HG03457 (cell line): ENCODE results near the gene KIF13A.
"Not testable (repeated sequence)": the region's sequence is repeated elsewhere in the genome, so short reads cannot be mapped to it uniquely, and the experiment has no call there.

Experiments
- ATAC-seq: cut with Tn5 transposase; IDR thresholded peaks from one replicate; pipeline ENCODE4 v1.9.1; 2021; ENCODE audit warnings: moderate number of reproducible peaks; ENCODE audit not compliant: unreplicated experiment

Gene KIF13A

DNA sequence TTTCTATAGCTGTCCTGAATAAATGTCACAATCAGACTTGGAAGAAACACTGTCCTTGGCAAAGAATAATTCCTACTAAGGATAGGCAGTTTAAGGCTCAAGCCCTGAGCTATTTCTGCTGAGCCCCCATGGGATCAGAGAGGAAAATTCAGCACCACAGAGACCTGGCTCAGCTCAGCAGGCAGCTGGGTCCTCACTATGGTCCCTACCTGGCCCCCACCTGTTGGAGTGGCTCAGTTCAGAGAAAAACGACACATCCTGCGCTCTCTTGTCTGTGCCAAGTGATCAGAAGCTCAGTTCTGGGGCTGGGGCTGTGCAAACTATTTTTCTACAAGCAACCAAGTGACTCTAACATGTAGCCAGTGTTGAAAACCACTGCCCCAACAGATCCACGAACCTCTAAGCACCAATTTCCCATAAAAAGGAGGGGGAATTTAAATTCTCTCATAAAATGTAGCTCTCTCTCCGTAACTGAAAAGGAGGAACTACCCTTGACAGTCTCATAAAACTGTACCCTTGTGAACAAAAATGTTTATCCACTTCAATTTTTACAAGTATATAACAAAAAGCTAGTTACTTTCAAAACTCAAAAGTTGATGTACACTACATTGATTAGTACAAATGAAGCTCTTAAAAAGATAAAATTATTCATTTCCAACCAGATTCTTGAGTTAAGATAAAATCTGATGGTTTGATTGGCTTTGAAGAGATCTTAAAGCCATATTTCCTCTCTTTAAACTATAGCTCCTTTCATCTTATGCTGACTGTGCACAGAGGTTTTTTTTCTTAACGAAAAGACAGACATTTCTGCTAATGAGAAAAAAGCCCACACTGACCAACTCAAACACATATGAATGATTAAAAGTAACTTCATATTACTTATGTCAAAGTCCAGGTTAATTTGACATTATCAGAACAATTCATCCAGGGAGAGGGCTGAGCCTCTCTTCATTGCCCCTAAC lies 52.0 kb downstream of the KIF13A start:
- ATAC-seq, result no peak

DNA sequence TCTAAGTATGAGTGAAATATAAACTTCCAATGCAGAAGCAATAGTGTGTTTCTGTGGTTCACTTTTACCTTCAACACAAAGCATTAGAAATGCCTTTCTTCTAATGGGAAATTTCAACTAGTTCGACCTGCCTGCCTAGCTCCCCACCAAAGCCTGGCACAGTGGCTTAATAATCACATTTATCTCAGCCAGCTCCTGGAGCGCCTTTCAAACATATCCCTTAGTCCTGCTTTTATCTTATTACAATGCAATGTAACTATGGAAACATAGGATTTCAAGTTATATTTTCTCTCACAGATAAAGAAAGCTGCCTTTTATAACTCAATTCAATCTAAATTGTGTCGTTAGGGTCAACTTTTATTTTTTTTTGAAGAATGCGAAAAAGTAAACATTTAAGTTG lies 53.7 kb downstream of the KIF13A start:
- ATAC-seq, result no peak

DNA sequence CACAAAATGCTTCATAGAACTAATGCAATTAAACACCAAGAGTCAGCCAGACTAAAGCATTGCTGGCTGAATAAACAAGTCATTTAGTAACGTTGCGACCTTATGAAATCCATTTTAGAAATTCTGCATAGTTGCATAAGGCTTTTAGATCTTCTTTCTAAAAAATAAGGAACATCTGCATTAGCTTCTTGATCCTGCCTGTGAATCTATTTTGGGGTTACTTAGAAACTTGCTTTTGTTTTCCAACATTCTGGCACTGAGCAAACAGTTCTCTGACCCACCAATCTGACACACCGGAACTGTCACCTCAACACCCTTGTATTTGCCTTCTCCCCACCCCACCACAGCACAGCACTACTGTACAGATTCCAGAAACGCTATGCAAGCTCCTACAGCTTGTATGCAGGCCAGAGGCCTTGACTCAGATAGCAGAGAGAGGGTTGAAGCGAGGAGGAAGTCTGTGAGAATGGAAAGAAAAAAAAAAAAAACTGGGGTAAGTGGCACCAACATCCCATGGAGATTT lies 55.0 kb downstream of the KIF13A start:
- no peak for ATAC-seq

DNA sequence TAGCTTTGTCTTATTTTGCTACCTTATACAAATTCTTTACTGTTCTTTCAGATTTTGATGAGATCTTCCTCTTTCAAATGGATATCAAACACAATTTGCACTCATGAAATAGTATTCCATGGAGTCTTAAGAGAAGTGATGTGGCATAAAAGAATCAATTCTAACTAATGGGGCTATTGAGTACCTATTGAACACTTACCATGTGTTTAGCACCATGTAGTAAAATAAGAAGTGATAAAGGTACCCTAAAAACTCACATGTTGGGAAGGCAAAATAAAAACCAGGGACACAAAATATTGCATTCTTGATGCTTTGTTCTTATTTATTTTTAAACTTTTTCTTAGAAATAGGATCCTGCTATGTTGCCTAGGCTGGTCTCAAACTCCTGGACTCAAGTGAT lies 56.2 kb downstream of the KIF13A start:
- no peak for ATAC-seq

DNA sequence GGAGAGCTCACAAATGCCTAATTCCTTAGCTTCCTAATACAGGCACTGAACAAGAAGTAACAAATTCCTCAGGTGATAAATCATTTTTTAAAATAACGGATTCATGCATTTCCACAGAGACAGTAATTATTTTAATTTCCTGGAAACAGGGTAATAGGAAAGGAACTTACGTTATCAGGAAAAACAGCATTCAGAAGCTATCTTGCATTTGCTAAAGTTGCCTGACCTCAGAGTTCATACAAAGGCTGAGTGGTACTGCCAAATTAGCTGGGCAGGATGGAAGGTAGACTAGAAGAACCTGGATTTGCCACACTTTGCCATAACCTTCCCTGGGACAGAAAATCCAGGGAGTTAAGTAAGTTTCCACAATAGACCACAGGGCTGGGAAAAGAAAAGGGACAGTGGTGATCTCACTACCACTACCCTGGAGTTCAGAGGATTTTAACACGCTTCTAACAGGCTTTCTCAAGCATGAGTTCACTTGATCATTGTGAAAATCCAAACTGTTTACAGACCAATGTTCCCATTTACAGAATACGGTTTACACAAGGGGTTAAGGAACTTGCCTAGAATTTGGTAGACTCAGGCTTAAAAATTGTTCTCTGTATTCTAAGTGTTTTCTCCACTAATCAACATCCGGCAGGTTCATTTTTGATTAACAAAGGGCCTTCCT lies 57.0 kb downstream of the KIF13A start:
- ATAC-seq, result no peak

DNA sequence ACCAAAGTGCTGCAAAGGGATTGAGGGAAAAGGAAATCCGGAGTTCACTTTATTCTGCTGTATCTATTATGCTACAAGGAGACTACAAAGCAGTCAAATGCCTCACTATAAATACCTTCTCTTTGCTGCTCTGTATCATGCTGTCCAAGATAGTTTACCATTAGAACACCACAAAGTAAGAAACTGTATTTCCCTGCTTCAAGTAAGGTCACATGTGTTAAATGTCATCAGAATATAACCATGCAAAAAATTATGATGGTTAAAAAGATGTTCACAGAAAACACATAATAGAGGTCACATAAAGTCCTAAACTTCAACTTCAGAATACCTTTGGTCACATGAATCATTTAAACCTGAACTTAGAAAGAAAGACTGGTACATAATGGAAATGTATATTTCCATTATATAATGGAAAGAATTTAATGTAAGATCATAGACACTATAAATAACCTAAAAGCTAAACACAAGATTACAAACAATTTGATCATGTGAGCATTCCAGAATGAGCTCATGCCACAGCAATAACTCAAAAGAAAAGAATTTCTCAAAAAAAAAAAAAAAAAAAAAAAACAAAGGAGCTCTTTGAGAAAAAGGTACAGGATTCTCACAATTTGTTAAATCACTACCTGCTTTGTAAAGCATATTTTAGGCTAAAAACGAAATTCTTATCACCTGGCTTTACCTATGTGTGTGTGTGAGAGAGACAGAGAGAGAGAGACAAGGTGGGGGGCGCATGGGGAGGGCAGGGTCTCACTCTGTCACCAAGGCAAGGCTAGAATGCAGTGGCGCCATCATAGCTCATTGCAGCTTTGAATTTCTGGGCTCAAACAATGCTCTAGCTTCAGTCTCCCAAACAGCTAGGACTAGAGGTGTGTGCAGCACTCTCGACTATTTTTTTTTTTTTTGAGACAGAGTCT lies 58.7 kb downstream of the KIF13A start:
- no peak for ATAC-seq

DNA sequence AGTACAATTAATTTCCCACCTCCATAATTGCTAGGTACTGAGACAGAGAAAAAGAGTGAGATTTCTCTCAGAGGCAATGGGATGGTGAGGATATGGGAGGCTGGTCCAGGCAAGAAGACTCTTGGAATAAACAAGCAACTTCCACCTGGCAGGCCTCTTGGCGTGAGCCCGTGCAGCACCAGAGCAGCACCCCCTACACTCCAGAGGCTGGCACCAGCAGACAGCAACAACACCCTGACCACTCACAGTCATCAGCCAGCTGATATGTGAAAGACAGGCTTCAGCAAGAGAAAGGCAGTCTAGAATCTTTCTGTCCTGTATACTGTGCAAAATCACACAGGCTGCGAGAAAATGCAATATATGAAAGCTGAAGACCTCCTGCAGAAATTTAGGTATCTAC lies 59.7 kb downstream of the KIF13A start:
- no peak for ATAC-seq

DNA sequence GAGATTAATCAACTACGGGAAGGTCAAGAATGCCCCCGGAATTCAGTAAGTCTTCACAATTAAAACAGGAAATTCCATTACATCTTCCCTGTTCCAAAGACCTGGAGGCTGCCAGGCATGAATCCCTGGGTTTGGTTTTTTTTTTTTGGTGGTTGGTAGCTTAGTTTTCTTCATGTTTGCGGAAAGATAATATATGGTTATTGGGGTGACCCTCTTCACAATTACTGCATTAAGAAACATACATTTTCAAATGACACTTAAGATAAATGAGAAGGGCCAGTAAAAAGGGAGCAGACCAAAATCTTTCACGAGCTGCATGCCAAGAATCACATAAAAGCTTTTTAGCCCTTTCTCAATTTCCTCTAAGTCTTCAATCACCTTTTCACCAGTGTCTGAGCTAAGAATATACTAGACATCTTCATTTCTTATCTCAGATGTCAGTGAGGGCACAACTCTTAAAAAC lies 64.0 kb downstream of the KIF13A start:
- no peak for ATAC-seq

DNA sequence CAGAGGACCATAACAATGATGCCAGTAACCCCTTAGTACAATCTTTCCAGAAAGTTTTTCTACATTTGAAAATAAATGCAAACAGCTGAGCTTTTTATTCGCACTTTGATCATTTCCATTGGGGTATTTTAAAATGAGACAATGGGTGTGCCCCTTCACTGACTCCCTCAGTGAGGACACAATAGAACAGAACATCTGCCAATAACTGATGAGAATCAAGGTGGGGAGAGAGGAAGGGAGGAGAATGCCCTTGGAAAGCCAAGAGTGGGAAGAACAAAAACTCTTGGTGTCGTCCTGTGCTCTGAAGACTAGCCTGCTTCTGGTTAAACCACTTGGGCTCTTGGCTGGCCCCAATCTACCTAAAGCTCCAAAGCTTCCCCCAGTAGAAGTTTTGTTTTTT lies 66.0 kb downstream of the KIF13A start:
- ATAC-seq, result no peak

DNA sequence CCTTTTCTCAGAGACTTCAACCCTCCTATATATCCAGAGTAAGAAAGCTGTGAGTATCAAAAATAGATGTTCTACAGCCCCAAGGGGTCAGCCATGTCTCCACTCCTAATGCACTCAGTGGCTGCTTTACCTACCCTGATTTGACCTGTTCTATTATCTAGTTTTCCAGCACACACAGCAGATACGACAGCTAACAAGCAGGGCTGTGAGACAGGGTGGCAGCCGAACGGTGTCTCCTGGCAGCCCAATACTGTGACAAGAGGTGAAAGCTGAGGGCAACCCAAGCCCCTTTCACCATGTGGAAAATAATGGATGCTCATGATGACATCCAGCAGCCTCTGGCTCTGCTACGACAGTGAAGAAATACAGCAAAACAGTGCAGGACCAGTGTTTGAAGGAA lies 67.9 kb downstream of the KIF13A start:
- ATAC-seq, result no peak

DNA sequence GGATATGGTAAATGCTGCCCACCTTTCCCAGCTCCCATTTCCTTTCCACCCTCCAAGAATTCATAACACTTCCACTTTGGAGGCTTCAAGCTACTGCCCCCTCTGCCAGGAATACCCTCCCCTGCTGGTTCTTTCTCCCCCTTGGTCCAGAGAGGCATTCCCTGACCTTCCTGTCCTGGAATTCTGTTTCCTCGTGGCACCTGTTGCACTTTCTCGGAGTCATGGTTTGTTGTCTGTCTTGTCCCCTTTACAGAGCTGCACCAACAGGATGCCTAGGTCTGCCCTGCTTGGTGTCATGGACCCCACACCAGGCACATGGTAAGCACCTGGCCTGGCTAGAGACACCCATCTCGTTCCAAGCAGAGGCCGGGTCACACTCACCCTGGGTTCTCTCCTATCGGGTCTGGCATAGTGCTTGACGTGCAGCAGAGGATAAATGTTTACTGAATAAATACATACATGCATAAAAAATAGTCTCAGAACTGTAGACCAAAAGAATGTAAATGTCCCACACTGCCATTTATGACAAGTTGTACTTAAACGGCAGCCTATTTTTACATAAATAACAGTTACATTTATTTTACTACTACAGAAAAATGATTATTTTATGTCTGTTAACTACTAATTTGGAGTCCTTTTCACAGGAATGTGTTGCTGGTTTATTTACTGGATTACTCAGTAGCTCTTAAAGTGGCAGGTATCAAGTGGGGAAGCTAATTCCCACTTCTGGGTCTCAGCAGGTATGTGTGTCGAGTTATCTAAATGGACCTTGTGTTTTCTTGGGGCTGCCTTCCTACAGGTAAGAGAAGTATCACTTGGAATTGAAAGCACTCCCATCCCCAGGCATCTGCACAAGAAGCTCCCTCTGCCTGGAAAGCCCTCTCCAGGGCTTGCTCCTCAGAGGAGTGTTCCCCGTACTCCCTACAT lies 69.3 kb downstream of the KIF13A start:
- no peak for ATAC-seq

DNA sequence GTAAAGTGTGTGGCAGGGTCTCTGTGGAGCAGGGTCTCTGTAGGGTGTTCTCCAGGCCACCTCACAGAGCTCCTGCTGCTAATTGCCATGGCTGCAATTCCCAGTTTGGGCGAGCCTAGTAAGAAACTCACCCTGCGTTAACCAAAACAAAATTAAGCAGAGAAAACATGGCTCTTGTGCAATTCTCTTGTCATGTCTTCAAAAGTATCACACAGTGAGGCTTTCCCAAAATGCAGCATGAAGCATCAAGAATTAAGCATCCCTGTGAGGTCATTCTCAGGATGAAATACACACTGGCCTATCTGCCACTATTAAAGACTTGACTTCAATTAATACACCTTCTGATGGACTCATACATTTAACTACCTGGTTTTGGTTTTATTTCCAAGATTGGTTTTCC lies 72.8 kb downstream of the KIF13A start:
- no peak for ATAC-seq

DNA sequence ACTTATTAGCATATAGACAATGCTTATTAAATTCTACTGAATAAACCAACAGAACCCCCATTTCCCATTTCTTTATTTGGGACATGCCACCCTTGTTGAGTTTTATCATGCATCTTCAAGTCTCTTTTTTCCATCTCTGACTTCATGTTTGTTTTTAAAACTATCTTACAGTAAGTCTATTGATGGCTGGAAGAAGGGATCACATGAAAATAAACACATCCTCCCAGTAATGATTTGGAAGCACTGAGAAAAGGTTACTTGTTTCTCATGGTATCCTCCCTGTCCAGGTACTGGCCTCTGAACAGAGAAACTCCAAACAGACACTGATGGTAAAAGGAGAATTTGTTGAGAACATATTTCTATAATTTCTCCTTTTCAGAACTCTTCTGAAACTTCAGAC lies 74.9 kb downstream of the KIF13A start:
- no peak for ATAC-seq

DNA sequence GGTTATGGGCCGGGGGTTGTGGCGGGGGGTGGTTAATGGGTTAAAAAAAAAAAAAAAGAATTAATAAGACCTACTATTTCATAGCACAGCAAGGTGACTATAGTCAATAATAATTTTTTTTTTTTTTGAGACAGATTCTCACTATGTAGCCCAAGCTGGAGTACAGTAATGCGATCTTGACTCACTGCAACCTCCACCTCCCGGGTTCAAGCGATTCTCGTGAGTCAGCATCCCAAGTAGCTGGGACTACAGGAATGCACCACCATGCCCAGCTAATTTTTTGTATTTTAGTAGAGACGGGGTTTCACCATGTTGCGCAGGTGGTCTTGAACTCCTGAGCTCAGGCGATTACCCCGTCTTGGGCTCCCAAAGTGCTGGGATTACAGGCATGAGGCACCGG lies 75.8 kb downstream of the KIF13A start:
- not testable (repeated sequence) for ATAC-seq

DNA sequence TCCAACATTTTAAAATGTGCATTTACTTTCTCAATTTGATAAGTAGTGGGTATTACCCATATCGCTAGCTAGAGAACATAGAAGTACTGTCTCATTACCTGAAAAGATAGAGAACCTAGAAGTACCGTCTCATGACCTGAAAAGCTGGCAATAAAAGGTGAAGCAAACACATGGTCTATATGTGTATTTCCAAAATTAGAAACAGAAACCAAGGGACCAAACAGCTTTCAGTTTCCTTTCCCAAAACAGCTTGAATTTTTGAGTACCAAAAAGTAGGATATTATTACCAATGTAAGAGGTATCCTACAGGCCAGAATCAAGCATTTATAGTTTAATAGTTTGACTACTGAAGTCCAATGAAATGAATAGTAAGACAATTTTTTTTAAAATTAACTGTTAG lies 77.2 kb downstream of the KIF13A start:
- no peak for ATAC-seq

DNA sequence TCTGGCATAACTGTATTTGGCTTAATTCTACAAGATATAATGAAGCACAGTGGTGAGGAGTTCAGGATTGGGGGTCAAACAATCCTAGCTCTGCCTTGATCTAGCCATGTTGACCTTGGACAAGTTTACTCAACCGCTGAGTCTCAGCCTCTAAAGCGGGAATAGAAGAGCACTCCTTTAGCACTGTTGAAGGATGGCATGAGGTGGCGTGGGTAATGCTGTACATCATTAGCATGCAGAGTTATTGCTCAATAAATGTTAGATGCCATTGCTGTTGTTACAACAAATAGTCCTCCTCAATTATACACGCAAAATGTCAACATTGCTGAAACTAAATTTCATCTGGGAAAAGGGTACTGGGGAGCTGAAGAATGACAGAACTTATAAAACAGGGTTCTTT lies 78.6 kb downstream of the KIF13A start:
- no peak for ATAC-seq

DNA sequence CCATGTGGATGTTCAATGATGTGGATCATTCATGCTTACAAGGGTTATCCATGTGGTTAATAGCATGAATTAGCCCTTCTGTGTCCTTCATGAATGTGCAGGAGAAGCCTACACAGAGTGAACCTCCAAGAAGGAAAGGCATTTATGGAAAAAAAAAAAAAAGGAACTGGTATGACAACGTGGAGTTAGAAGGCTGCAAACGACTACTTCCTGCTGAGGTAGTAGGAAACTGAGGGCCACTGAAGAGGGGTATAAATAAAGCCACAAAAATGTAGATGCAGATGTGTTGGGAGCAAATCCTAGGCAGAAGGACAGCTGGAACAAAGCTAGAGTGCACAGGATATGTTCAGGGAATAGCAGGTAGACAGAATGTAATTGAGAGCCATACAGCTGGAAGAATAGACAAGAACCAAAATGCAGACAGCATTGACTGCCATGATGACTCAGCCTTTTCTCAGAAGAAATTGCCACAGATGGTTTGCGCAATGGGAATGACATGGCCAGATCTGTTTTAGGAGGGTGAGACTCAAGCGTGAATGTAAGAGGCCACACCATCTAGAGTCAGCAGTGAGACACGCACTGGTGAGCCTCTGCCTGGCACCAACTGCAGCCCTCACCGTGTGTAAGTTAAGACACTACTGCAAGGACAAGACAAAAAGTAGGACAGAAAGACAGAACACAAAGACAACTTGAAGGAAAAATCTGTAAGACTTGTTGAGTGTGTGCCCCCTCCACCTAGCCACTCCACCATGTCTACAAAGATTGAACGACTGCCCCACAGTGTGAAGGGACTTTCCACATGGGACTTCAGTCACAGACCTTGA lies 79.8 kb downstream of the KIF13A start:
- ATAC-seq, result no peak

DNA sequence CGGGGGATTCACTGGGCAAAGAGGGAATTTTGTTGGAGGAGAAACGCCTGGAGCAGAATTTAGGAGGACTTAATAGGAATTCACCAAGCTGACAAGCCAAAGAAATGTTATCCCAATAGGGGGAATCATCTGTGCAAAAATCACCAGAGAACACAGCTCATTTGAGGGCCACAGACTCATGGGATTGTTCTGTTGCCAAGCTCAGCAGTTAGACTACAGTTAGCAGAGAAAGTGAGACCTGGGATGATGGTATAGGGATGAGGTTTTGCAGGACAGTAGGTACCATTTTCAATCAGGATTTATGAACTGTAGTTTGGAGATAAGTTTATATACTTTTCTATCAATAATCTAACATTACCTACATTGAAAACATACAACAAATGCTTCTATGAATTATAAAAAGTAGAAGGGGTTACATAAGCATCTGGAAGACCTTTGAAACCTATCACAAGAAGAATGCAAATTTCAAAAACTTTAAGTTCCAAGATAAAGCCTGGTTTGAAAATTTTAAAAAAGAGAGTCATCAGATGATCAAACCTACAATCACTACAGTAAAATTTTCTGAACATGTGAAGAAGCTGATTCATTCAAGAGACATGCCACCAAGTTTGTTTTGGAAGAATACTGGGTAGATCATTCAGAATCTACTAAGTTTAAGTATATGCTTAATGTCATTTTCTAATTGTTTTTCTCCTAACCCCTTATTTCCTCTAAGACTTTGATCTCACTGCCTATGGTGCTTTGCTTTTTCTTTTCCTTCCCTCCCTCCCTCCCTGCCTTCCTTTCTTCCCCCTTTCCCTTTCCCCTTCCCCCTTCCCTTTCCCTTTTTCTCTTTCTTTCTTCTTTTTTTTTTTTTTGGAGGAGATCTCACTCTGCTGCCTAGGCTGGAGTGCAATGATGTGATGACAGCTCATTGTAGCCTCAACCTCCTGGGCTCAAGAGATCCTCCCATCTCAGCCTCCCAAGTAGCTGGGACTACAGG lies 81.5 kb downstream of the KIF13A start:
- ATAC-seq, result no peak
